Left ventricle myocardium inferior (tissue), 1 donor: ENCODE data around the gene BAHCC1. TPM values are rescaled to one million over a fixed set of nuclear protein-coding genes. Genes with fewer than 3 reads are reported as not detected.

Experiments
- DNase-seq: peaks from one replicate; pipeline ENCODE4 v3.0.0-alpha.2; 2020
- H3K27ac ChIP-seq: fragments of 200-600 bp; replicated peaks from 2 replicates; pipeline ENCODE4 v1.8.0; 2021
- H3K27me3 ChIP-seq: fragments of 200-600 bp; 2 replicates; pipeline ENCODE4 v1.8.0; 2021; ENCODE audit warnings: low read depth
- H3K36me3 ChIP-seq: fragments of 200-600 bp; 2 replicates; pipeline ENCODE4 v1.8.0; 2021
- H3K4me1 ChIP-seq: fragments of 200-600 bp; 2 replicates; pipeline ENCODE4 v1.8.0; 2021
- H3K4me3 ChIP-seq: fragments of 200-600 bp; 2 replicates; pipeline ENCODE4 v1.8.0; 2021; ENCODE audit warnings: mild to moderate bottlenecking, moderate library complexity
- H3K9me3 ChIP-seq: fragments of 200-600 bp; replicated peaks from 2 replicates; pipeline ENCODE4 v1.8.0; 2021
- intact Hi-C: fragments of 100-400 bp; cut with micrococcal nuclease; formaldehyde crosslinking; loops from one replicate; pipeline ENCODE4 v1.11.0; 2022
- total RNA-seq: library from RNA; stranded (reverse); fragmentation: NEBNext Ultra II Directional; extraction: Animal tissue kit (Norgen Biotek cat#: 25700); gene quantifications from one replicate; pipeline ENCODE4 v1.2.1, GENCODE V29; 2021
- TF ChIP-seq, protein P1 (sequence below): fragments of 200-600 bp; IDR thresholded peaks from 2 replicates; pipeline ENCODE4 v1.8.0; 2021; ENCODE audit warnings: antibody characterized with exemption, mild to moderate bottlenecking, borderline replicate concordance
- donor health status: DM: no; HTN: yes; CAD: no; lungs with severe emphysema.

The BAHCC1 gene
- total RNA-seq, 1 donor from 2014 or later, result 7.3 TPM

DNA sequence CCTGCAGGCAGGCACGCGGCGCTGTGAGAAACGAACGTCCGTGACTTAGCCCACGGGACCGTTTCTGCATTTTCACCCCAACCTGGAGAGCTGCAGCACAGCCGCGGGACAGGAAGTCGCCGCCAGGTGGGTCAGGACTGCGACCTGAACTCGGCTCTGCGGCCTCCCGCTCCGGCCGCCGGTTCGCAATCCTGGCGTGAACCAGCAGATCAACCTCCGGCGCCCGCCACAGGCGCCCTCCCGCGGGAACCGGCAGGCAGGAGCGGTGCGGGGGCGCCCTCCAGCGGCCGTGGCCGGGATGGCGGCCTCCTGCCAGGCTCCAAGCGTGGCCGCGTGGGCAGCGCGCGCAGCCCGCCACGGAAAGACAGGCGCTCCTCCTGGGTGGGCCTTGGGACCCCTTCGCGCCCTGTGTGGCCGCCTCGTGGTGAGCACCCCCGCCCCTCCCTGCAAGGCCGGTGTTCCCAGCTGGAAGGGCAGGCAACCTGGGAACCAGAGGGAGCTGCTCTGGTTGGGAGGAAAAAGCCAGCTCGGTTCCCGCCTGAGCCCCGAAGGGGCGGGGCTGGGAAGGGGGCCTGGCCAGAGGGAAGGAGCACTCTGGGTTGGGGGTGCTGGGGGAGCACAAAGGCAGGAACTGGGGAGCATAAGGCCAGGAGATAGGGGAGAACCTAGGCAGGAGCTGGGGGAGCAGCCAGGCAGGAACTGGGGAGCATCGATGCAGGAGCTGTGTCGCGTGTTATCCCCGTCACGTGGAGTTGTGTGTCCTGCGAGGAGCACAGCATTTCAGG is 89.1 kb downstream of the BAHCC1 start:
- H3K27me3 ChIP-seq, result no peaks in the 10 kb centered on the region
- H3K9me3 ChIP-seq, result no peaks in the 10 kb centered on the region
- TF ChIP-seq, protein P1, sequence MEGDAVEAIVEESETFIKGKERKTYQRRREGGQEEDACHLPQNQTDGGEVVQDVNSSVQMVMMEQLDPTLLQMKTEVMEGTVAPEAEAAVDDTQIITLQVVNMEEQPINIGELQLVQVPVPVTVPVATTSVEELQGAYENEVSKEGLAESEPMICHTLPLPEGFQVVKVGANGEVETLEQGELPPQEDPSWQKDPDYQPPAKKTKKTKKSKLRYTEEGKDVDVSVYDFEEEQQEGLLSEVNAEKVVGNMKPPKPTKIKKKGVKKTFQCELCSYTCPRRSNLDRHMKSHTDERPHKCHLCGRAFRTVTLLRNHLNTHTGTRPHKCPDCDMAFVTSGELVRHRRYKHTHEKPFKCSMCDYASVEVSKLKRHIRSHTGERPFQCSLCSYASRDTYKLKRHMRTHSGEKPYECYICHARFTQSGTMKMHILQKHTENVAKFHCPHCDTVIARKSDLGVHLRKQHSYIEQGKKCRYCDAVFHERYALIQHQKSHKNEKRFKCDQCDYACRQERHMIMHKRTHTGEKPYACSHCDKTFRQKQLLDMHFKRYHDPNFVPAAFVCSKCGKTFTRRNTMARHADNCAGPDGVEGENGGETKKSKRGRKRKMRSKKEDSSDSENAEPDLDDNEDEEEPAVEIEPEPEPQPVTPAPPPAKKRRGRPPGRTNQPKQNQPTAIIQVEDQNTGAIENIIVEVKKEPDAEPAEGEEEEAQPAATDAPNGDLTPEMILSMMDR, result peak; percentile 98
- H3K27ac ChIP-seq, result peak overlapping the region; percentile 58
- H3K36me3 ChIP-seq, result no peaks in the 10 kb centered on the region
- DNase-seq, result peak; percentile 88
- intact Hi-C loops, result loop anchor here (5.0 kb wide), 1 partner anchor 97 kb away; no protein-coding TSS in a partner anchor
- peaks cover 72% of the 10 kb centered on the region for H3K4me1 ChIP-seq
- H3K4me3 ChIP-seq, result peak overlapping the region; percentile 64

DNA sequence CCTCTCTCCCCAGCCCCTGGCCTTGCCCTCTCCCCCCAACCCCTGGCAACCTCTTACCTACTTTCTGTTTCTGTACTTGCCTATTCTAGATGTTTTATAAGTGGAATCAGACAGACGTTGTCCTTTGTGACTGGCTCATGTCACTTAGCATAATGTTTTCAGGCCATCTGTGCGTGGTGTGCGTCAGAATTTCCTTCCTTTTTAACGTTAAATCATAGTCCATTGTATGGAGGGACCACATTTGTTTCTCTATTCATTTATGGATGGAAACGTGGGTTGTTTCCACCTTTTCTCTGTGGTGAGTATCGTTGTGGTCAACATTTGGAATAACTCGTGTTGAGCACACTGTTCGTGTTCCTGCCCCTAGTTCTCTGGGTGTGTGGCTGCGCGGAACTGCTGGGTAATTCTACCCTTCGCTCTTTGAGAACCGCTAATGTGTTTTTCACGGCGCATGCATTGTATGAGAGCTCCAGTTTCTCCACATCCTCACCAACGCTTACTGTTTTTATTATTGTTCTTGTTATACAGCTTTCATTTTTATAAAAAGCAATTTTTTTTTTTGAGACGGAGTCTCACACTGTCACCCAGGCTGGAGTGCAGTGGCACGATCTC is 91.0 kb downstream of the BAHCC1 start:
- H3K36me3 ChIP-seq, result no peaks in the 10 kb centered on the region
- TF ChIP-seq, protein P1, result no peak
- no peak overlapping the region for H3K4me3 ChIP-seq
- peaks cover 62% of the 10 kb centered on the region for H3K4me1 ChIP-seq
- H3K27ac ChIP-seq, result no peak overlapping the region
- intact Hi-C loops, result no loop called here
- no peaks in the 10 kb centered on the region for H3K9me3 ChIP-seq
- H3K27me3 ChIP-seq, result peaks cover 7% of the 10 kb centered on the region
- DNase-seq, result no peak

DNA sequence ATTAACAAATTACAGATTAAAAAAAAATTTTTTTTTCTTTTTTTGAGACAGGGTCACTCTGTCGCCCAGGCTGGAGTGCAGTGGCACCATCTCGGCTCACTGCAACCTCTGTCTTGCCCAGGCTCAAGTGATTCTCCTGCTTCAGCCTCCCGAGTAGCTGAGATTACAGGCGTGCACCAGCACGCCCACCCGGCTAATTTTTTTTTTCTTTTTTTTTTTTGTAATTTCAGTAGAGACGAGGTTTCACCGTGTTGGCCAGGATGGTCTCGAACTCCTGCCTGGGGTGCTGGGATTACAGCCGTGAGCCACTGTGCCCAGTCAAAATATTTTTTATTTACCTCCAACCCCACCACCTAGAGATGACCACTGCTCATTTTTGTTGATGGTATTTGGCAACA is 91.8 kb downstream of the BAHCC1 start:
- H3K4me1 ChIP-seq, result peaks cover 55% of the 10 kb centered on the region
- intact Hi-C loops, result no loop called here
- H3K27ac ChIP-seq, result no peak overlapping the region
- H3K27me3 ChIP-seq, result peaks cover 7% of the 10 kb centered on the region
- no peaks in the 10 kb centered on the region for H3K36me3 ChIP-seq
- H3K9me3 ChIP-seq, result no peaks in the 10 kb centered on the region
- TF ChIP-seq, protein P1, result no peak
- DNase-seq, result no peak
- peak overlapping the region; percentile 84 for H3K4me3 ChIP-seq

DNA sequence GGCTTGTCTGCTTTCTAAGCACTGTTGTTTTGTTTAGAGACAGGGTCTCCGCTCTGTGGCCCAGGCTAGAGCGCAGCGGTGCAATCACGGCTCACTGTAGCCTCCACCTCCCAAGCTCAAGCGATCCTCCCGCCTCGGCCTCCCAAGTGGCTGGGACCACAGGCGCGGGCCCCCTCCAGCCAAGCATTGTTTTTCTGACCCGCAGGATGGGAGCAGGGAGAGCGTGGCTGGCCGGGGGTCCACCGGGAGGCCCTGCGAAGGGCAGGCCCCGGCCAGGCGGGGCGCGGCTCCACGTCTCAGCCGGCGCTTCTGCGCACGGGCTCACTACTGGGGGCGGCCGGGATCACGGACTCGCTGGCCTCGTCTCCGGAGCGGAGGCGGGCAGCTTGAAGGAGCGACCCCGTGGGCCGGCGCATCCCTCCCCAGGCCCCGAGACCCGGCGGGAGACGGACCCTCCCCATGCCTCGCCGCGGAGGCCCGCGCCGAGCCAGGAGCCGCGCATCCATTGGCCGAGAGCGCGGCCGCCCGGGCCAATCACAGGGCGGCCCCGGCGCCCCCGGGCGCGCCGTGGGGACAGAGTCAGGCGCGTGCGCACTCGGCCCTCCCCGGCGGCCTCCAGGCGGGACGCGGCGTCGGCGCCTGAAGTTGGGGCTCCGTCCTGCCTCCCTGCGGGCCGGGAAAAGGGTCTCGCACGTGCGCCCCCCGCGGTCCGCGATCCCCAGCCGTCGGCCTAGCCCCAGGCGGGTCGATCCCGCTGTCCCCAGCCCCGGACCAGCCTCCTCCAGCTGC is 92.4 kb downstream of the BAHCC1 start:
- peak; percentile 85 for DNase-seq
- Histone ChIP-seq H3K4me3 (peak overlapping the region; percentile 84), H3K9me3 (no peaks in the 10 kb centered on the region), H3K4me1 (peaks cover 49% of the 10 kb centered on the region), H3K36me3 (no peaks in the 10 kb centered on the region), H3K27me3 (peaks cover 7% of the 10 kb centered on the region), H3K27ac (peak overlapping the region; percentile 93)
- intact Hi-C loops, result no loop called here
- TF ChIP-seq, protein P1, result no peak

DNA sequence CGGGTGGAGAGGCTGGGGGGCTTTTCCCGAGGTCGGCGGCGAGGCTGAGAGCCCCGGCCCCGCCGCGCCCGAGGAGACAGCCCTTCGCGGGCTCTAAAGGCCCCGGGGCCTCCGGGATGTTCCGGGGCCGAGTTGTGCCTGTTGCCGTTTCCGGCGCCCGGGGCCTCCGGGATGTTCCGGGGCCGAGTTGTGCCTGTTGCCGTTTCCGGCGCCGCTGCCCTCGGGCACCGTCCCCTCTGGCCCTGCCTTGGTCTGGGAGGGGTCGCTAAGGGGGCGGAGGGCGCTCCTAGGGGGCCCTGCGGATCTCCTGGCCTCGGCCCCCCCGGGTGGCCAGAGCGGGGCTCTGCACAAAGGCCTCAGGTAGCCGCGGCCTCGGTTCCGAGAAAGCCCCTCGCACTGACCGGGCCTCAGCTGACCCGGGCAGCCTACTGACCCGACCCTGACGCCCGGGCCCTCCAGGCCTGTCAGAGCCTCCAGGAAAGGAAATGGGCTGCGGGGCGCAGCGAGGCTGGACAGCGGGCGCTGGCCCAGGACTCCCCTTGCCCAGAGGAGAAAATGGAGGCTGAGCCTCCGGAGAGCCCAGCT is 93.1 kb downstream of the BAHCC1 start:
- no peak for DNase-seq
- intact Hi-C loops, result no loop called here

More for the DNA sequence above, 93.1 kb downstream of the BAHCC1 start:
- peaks cover 7% of the 10 kb centered on the region for H3K27me3 ChIP-seq
- peaks cover 42% of the 10 kb centered on the region for H3K4me1 ChIP-seq
- TF ChIP-seq, protein P1, result no peak
- no peaks in the 10 kb centered on the region for H3K9me3 ChIP-seq
- peak overlapping the region; percentile 93 for H3K27ac ChIP-seq
- H3K4me3 ChIP-seq, result peak overlapping the region; percentile 84
- no peaks in the 10 kb centered on the region for H3K36me3 ChIP-seq
